Smooth muscle cell (in vitro differentiated cells): Measurements from ENCODE around the gene PDE4DIP. TPM values are rescaled to one million over a fixed set of nuclear protein-coding genes. Genes with fewer than 3 reads are reported as not detected.
"Not testable (repeated sequence)": the region's sequence is repeated elsewhere in the genome, so short reads cannot be mapped to it uniquely, and the experiment has no call there.

Experiments used
- DNase-seq: peaks from one replicate; lab custom pipeline; 2025; ENCODE audit not compliant: unreplicated experiment; lab: John Stamatoyannopoulos, UW
- H2AFZ ChIP-seq: fragments of 200-600 bp; sonication (generic); 2 replicates; pipeline ENCODE4 v1.6.0; 2016; ENCODE audit warnings: antibody characterized with exemption, low read depth, mild to moderate bottlenecking
- H3F3A ChIP-seq: fragments of 200-600 bp; sonication (generic); 2 replicates; pipeline ENCODE4 v1.6.0; 2017; ENCODE audit warnings: antibody characterized with exemption, low read depth
- H3K27ac ChIP-seq: fragments of 200-600 bp; sonication (generic); 2 replicates; pipeline ENCODE4 v1.5.1; 2016; ENCODE audit warnings: low read depth, mild to moderate bottlenecking
- H3K27me3 ChIP-seq: fragments of 200-600 bp; sonication (generic); 2 replicates; pipeline ENCODE4 v1.6.1; 2016; ENCODE audit warnings: low read depth, mild to moderate bottlenecking
- H3K36me3 ChIP-seq: fragments of 200-600 bp; sonication (generic); 2 replicates; pipeline ENCODE4 v1.5.1; 2016; ENCODE audit warnings: low read depth
- H3K4me1 ChIP-seq: fragments of 200-600 bp; sonication (generic); 2 replicates; pipeline ENCODE4 v1.5.1; 2016; ENCODE audit warnings: low read depth
- H3K4me2 ChIP-seq: fragments of 200-600 bp; sonication (generic); 2 replicates; pipeline ENCODE4 v1.6.0; 2016; ENCODE audit warnings: mild to moderate bottlenecking
- H3K4me3 ChIP-seq: fragments of 200-600 bp; sonication (generic); 2 replicates; pipeline ENCODE4 v1.5.1; 2016; ENCODE audit warnings: mild to moderate bottlenecking
- H3K79me2 ChIP-seq: fragments of 200-600 bp; sonication (generic); 2 replicates; pipeline ENCODE4 v1.6.0; 2016; ENCODE audit warnings: low read depth, mild to moderate bottlenecking
- H3K9ac ChIP-seq: fragments of 200-600 bp; sonication (generic); 2 replicates; pipeline ENCODE4 v1.6.0; 2016; ENCODE audit warnings: low read depth
- H3K9me3 ChIP-seq: fragments of 200-600 bp; sonication (generic); replicated peaks from 2 replicates; pipeline ENCODE4 v1.5.1; 2016; ENCODE audit warnings: low read depth
- H4K20me1 ChIP-seq: fragments of 200-600 bp; sonication (generic); 2 replicates; pipeline ENCODE4 v1.6.0; 2016; ENCODE audit warnings: low read depth
- WGBS: methylation state at CpG from one replicate; pipeline ENCODE4 v1.1.7; 2016; ENCODE audit warnings: low lambda C conversion rate; 5-methylcytosine and 5-hydroxymethylcytosine counted together
- polyA plus RNA-seq: library from polyadenylated mRNA; unstranded; fragments of >200 nt; fragmentation: Nextera tagmentation; extraction: Ambion mirVana; gene quantifications from 2 replicates; pipeline ENCODE4 v1.2.1, GENCODE V29; 2016
- total RNA-seq: library from RNA; depleted of rRNA; stranded (reverse); fragments of >200 nt; gene quantifications from 2 replicates; pipeline ENCODE4 v1.2.3, GENCODE V29; 2014

The PDE4DIP gene
- total and polyA plus RNA-seq, 2 experiments from 2014 or later = 44.5 to 48.8 TPM

- not testable (repeated sequence) for H3K36me3 ChIP-seq, H3K9ac ChIP-seq, H3K27me3 ChIP-seq, H3K4me3 ChIP-seq, H3K4me2 ChIP-seq, H3K79me2 ChIP-seq, H2AFZ ChIP-seq, H3K4me1 ChIP-seq, H3F3A ChIP-seq, H4K20me1 ChIP-seq, H3K27ac ChIP-seq, H3K9me3 ChIP-seq, DNase-seq
- no CpG with 5 or more reads among the region's 2 CpGs for WGBS
Observed at GRCh38 chr1:148860049-148860448, 15.8 kb downstream of the PDE4DIP start.

GRCh38 chr1:148860579-148861259, 16.5 kb downstream of the PDE4DIP start:
- DNase-seq, H3K4me1 ChIP-seq, H3K27ac ChIP-seq, H3K4me3 ChIP-seq, H3K79me2 ChIP-seq, H3F3A ChIP-seq, H2AFZ ChIP-seq, H3K9ac ChIP-seq, H3K27me3 ChIP-seq, H3K4me2 ChIP-seq, H3K36me3 ChIP-seq, H3K9me3 ChIP-seq, H4K20me1 ChIP-seq: not testable (repeated sequence)
- no CpG with 5 or more reads among the region's 6 CpGs for WGBS

- not testable (repeated sequence) for H3K9me3 ChIP-seq, H2AFZ ChIP-seq, H3F3A ChIP-seq, H4K20me1 ChIP-seq, H3K36me3 ChIP-seq, H3K9ac ChIP-seq, H3K4me2 ChIP-seq, H3K4me3 ChIP-seq, H3K27me3 ChIP-seq, H3K79me2 ChIP-seq, H3K27ac ChIP-seq, H3K4me1 ChIP-seq, DNase-seq
- WGBS = no CpG with 5 or more reads among the region's 3 CpGs
Observed at GRCh38 chr1:148862590-148862989, 18.4 kb downstream of the PDE4DIP start.

GRCh38 chr1:148868924-148869633, 24.9 kb downstream of the PDE4DIP start:
- not testable (repeated sequence) for H2AFZ ChIP-seq, H3K4me3 ChIP-seq, H3K9me3 ChIP-seq, H3K27me3 ChIP-seq, H3K9ac ChIP-seq, H3K4me2 ChIP-seq, H4K20me1 ChIP-seq, H3K79me2 ChIP-seq, H3K4me1 ChIP-seq, H3F3A ChIP-seq, H3K36me3 ChIP-seq, H3K27ac ChIP-seq, DNase-seq
- no CpG with 5 or more reads among the region's 6 CpGs for WGBS

GRCh38 chr1:148869634-148869961, 25.4 kb downstream of the PDE4DIP start:
- not testable (repeated sequence) for DNase-seq, H3K4me1 ChIP-seq, H2AFZ ChIP-seq, H3K27ac ChIP-seq, H3K79me2 ChIP-seq, H4K20me1 ChIP-seq, H3K27me3 ChIP-seq, H3K36me3 ChIP-seq, H3K4me2 ChIP-seq, H3K9me3 ChIP-seq, H3K9ac ChIP-seq, H3K4me3 ChIP-seq, H3F3A ChIP-seq
- WGBS = no CpG with 5 or more reads among the region's 1 CpG

- WGBS = 33% methylated on average over 1 of the region's 5 CpGs
- not testable (repeated sequence) for H3K4me1 ChIP-seq, H3K4me3 ChIP-seq, H3K9ac ChIP-seq, H2AFZ ChIP-seq, H3F3A ChIP-seq, H3K27me3 ChIP-seq, H3K27ac ChIP-seq, H3K4me2 ChIP-seq, H3K79me2 ChIP-seq, H3K36me3 ChIP-seq, H4K20me1 ChIP-seq, H3K9me3 ChIP-seq, DNase-seq
Observed at GRCh38 chr1:148874408-148875388, 30.5 kb downstream of the PDE4DIP start.

GRCh38 chr1:148879812-148880416, 35.7 kb downstream of the PDE4DIP start:
- not testable (repeated sequence) for H3F3A ChIP-seq

GRCh38 chr1:148881261-148881660, 37.0 kb downstream of the PDE4DIP start:
- H3K27me3 ChIP-seq, H3K4me2 ChIP-seq, H3F3A ChIP-seq, H2AFZ ChIP-seq, H3K9me3 ChIP-seq, H3K4me3 ChIP-seq, H3K9ac ChIP-seq, DNase-seq, H3K36me3 ChIP-seq, H3K79me2 ChIP-seq, H3K4me1 ChIP-seq, H3K27ac ChIP-seq, H4K20me1 ChIP-seq: not testable (repeated sequence)
- WGBS = no CpG with 5 or more reads among the region's 1 CpG

More at GRCh38 chr1:148879812-148880416, 35.7 kb downstream of the PDE4DIP start:
- H3K27ac ChIP-seq, H3K9ac ChIP-seq, H2AFZ ChIP-seq, H3K4me3 ChIP-seq, H3K79me2 ChIP-seq, H3K27me3 ChIP-seq, DNase-seq, H3K9me3 ChIP-seq, H3K36me3 ChIP-seq, H4K20me1 ChIP-seq, H3K4me2 ChIP-seq, H3K4me1 ChIP-seq: not testable (repeated sequence)
- WGBS = no CpG with 5 or more reads among the region's 2 CpGs
